BJ (cell line): ENCODE measurements around the gene ATP13A3. TPM values are rescaled to one million over a fixed set of nuclear protein-coding genes. Genes with fewer than 3 reads are reported as not detected.

Experiments
- CTCF ChIA-PET: fragments of 350-600 bp; formaldehyde crosslinking; extraction: SDS; loops from one replicate; lab custom pipeline; 2021; ENCODE audit warnings: antibody characterized with exemption, inconsistent platforms; lab: Yijun Ruan, JAX
- POLR2A ChIA-PET: fragments of 300-600 bp; sonication (Branson Sonifier 250); formaldehyde crosslinking; extraction: SDS; loops from one replicate; lab custom pipeline; 2021; ENCODE audit warnings: antibody characterized with exemption; lab: Charles Lee
- DNase-seq: peaks from one replicate; pipeline ENCODE4 v3.0.0-alpha.2; 2011; ENCODE audit warnings: low read depth
- H3K27me3 ChIP-seq: 2 replicates; pipeline ENCODE4 v1.6.0; 2011; ENCODE audit warnings: low read length; ENCODE audit not compliant: control insufficient read depth, insufficient read depth
- H3K36me3 ChIP-seq: 2 replicates; pipeline ENCODE4 v1.5.1; 2011; ENCODE audit warnings: low read length; ENCODE audit not compliant: control insufficient read depth, insufficient read depth
- H3K4me3 ChIP-seq: 2 replicates; pipeline ENCODE4 v1.5.1; 2011; ENCODE audit warnings: low read depth, mild to moderate bottlenecking, control low read depth, low read length
- CTCF ChIP-seq: IDR thresholded peaks from 2 replicates; pipeline ENCODE4 v1.5.1; 2011; ENCODE audit warnings: low read depth, mild to moderate bottlenecking, control low read depth, inconsistent platforms, low read length, moderate library complexity; ENCODE audit not compliant: insufficient read depth
- polyA plus RNA-seq: library from polyadenylated mRNA; depleted of rRNA; stranded (reverse); fragments of >200 nt; gene quantifications from 2 replicates; pipeline ENCODE4 v1.2.3, GENCODE V29; 2011

ATP13A3 gene
- polyA plus RNA-seq, 1 experiment = 47.1 TPM

- CTCF ChIA-PET = interaction anchor here (1.1 to 2.0 kb wide), 2 partner anchors 42 to 49 kb away, joined by 3 to 5 read pairs; no protein-coding TSS in a partner anchor
- no peak for TF ChIP-seq CTCF
These were observed 94.2 kb downstream of the ATP13A3 start for GRCh38 chr3:194392576-194392975.

GRCh38 chr3:194390835-194391234 is 96.0 kb downstream of the ATP13A3 start:
- Histone ChIP-seq H3K36me3 (no peaks in the 10 kb centered on the region), H3K27me3 (peaks cover 4% of the 10 kb centered on the region; the same call in 1 of the 2 replicates), H3K4me3 (no peak overlapping the region)
- POLR2A ChIA-PET = no interaction called here
- no peak for TF ChIP-seq CTCF
- CTCF ChIA-PET = interaction anchor here (2.0 kb wide), 1 partner anchor 47 kb away, joined by 5 read pairs; no protein-coding TSS in a partner anchor
- DNase-seq = no peak

More at GRCh38 chr3:194392576-194392975, 94.2 kb downstream of the ATP13A3 start:
- Histone ChIP-seq H3K36me3 (no peaks in the 10 kb centered on the region), H3K4me3 (no peak overlapping the region), H3K27me3 (peaks cover 5% of the 10 kb centered on the region)
- POLR2A ChIA-PET = interaction anchor here (0.7 kb wide), 1 partner anchor 9 kb away, joined by 6 read pairs; no protein-coding TSS in a partner anchor
- no peak for DNase-seq

- TF ChIP-seq CTCF = no peak
- Histone ChIP-seq H3K4me3 (no peak overlapping the region), H3K27me3 (peaks cover 4% of the 10 kb centered on the region; the same call in 1 of the 2 replicates), H3K36me3 (no peaks in the 10 kb centered on the region)
- ChIA-PET POLR2A (no interaction called here), CTCF (interaction anchor here (1.2 to 1.5 kb wide), 2 partner anchors 15 to 46 kb away, joined by 3 read pairs; no protein-coding TSS in a partner anchor)
- DNase-seq = no peak
These were observed 97.5 kb downstream of the ATP13A3 start for GRCh38 chr3:194389269-194389668.

- CTCF ChIA-PET = interaction anchor here (0.8 to 1.7 kb wide), 3 partner anchors 43 to 54 kb away, joined by 3 to 11 read pairs (median 3); no protein-coding TSS in a partner anchor
These were observed 98.8 kb downstream of the ATP13A3 start for GRCh38 chr3:194387926-194388418.

More at GRCh38 chr3:194387926-194388418, 98.8 kb downstream of the ATP13A3 start:
- Histone ChIP-seq H3K4me3 (no peak overlapping the region), H3K27me3 (peaks cover 5% of the 10 kb centered on the region; the same call in 1 of the 2 replicates), H3K36me3 (no peaks in the 10 kb centered on the region)
- POLR2A ChIA-PET = no interaction called here
- no peak for DNase-seq
- TF ChIP-seq CTCF = no peak
